RKO (cell line): ENCODE data around the gene ATOSB.

ENCODE experiments used
- DNase-seq: peaks from one replicate; pipeline ENCODE4 v3.0.0-alpha.2; 2016; ENCODE audit warnings: low spot score

The ATOSB gene

DNA sequence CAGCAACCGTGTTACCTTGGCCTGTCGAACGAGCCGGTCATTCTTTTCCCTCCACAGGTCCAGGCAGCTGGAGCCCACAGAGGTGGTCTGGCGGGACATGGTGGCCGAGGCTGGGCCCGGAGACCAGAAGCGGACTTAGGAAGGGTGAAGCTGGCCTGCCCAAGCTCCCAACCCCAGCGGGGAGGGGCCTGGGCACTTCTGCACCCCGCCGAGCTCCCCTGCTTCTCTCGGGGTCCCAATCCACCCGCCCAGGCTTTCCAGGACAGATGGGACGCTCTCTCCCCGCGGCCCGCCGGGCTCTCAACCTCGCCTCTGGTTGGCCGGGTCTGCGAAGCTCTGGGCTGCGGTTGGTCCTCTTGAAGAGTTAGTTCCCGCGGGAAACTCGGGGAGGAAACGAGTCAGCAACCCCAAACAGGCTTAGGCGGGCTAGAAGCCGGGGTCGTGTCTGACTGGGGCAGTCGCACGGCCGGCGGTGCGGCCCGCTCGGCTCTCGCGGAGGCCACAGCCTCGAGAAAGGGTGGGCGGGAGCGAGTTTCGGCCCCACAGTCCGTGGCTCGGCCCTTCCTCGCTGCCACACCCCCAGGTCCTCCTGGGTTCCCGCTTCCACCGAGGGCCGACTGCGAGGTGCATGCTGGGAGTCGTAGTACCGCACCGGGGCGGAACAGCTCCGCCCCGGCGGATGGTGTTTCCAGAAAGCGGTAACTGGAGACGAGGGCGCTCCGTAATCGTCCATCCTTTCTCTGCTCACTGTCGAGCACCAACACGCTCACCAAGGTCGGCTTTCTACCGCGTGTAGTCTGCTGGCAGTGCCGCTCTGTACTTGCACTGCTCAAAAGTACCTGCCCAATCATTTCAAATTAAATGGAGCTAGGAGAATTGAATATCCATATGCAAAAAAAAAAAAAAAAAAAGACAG, 36.0 kb downstream of the ATOSB start, which contains the start of gene FANCG:
FANCG (minus strand) TSS at position 517 of the 916 bp plus-strand sequence; CDS start at position 99, 418 bp downstream.
- peak; percentile 93 for DNase-seq

DNA sequence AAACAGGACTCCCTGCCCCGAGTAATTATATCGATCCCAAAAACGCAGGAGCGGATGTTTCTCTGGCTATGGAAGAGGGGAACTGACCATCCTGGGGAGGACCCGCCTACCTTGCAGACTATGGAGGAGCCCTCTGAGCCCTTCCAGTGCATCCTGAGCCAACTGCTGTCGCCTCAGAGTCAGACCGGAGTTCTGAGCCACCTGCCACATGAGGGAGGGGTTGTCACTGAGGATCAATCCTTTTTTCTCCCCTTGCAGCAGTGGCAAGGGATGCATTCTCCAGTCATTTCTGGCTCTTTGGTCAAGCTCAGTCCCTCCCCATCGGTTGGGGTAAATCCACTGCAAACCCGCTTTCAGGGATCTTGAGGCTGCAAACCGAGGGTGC, 36.6 kb downstream of the ATOSB start:
- DNase-seq: no peak

DNA sequence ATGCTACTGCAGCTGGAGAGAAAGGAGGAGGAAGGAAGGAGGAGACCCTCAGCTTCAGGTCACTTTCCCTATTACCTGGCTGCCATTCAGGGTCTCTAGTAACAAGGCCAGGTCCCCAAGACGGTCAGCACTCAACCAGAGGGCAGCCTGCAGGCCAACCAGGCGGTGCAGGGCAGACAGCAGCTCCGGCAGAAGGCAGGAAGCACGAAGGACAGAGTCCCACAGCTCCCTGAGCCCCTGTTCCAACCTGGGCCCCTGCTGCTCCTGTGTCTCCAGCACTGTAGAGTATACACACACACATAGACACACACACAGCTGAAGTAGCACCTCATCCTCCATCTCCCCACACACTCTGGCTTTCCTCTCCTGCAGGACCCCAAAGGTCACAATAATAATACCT, 37.6 kb downstream of the ATOSB start:
- no peak for DNase-seq

DNA sequence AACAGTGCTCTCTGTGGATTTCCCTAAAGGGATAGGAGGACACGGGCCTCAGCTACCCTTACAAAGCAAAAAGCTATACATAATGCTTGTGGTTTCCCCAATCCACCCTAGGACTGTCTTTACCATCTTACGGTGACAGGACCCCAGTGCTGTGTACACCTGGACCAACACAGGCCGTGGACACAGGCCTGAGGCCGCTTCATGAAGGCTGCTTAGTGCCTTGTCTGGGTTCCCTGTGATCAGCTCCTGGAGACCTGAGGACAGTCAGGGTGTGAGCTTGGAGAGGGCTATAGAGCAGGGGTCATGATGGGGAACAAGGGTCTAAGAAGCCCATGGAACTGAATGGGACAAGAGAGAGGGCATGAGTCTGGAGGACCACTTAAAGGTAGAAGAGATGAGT, 38.8 kb downstream of the ATOSB start:
- no peak for DNase-seq

DNA sequence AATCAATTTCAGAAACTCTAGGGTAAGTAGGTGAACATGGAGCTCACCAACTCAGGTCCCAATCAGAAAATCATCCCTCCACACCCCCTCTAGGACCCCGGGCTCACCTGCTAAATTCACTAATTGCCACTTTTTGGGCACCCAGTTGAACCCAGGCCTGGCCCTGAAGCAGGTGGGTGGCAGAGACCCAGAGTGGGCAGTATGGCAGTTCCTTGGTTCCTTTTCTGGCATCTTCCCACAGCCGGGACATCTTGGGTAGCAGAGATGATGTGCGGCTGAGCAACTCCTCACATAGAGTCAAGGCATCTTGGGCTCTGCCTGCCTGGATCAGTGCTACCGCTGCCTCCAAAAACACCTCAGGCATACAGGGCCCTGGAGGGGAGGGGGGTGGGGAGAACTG, 40.3 kb downstream of the ATOSB start:
- no peak for DNase-seq

DNA sequence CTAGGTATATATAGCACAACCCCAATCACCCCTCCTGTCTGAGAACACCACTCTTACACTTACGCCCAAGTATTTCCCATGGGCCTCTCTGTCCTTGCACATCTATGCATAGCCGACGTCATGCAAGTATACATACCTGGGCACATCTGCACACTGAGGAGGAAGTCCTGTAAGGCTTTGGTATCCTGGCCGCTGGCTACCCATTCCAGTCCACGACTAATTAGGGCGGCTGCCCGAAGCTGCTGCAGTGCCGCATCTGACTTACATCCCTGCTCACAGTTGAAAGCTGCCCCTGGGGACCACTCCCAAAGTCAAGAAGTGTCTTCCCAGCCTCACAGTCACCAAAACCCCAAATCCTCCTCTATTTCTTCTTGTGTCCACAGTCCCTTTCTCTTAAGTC, 40.9 kb downstream of the ATOSB start:
- no peak for DNase-seq

DNA sequence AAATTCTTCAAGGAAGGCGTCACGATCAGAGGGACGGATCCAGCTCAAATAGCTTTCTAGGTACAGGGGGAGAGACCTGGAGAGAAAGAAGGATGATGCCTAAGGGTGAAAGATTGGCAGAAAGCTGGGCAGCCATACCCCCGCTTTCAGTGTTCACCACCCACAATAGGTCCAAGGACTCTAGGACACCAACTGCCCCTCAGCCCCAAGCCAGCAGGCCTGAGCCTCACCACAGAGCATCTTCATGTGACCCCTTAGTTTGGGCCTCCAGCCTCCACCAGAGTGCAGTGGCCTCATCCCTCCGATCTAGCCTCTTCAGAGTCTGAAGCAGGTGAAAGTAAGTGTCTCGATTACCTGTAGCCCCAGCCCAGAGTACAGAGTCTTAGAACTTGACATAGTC, 41.5 kb downstream of the ATOSB start:
- no peak for DNase-seq

DNA sequence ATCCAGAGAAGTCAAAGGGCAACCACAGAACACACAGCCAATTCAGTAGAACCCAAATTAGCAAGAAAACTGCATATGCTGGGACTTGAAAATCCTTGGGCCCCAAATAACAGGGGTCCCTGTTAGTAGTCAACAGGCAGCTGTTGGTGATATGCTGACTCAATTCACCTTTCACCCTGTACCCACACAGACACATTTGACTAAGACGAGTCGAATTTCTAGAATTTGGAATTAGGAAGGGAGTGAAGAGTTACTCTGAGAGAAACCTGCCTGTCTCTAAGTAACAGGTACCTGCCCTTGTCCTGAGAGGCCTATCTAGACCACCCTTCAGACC, 42.4 kb downstream of the ATOSB start:
- DNase-seq: no peak

DNA sequence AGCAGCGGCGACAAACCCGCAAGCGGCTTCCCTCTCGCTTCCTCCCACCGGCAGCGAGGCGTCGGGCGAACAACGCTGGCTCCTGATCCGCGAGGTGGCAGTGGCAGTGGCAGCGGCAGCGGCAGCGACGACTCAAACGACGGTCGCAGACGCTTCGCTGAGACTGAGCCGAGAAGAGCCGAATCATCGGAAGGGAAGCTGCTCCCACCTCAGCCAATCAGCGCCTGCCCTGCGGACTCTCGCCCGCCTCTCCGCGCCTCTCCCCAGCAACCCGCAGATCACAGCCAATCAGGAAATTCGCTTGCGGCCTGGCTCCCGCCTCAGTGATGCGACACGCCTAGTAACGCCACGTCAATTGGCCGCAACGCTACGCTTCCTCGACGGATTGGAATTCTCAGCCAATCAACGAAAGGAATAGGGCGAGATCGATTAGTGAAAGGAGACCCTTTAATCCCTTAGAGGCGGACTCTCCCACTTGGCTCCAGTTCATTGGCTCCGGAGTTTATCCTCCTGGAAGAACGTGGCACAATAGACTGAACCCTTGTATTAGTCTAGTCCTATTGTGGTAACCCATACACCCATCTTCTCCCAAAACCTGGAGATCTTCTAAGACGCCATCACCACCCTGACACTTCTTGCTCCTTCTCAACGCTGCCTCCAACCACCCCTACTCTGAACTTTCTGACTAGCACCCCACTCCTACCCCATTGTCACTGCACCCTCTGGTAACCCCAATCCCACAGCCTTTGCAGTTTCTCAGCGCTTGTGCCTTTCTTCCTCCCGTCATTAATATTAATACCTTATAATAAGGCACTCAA, 43.0 kb downstream of the ATOSB start, which contains the start of gene VCP:
VCP (minus strand) TSS at position 165 of the 818 bp plus-strand sequence. CDS start 272 bp downstream, outside the sequence.
- peak; percentile 99 for DNase-seq

DNA sequence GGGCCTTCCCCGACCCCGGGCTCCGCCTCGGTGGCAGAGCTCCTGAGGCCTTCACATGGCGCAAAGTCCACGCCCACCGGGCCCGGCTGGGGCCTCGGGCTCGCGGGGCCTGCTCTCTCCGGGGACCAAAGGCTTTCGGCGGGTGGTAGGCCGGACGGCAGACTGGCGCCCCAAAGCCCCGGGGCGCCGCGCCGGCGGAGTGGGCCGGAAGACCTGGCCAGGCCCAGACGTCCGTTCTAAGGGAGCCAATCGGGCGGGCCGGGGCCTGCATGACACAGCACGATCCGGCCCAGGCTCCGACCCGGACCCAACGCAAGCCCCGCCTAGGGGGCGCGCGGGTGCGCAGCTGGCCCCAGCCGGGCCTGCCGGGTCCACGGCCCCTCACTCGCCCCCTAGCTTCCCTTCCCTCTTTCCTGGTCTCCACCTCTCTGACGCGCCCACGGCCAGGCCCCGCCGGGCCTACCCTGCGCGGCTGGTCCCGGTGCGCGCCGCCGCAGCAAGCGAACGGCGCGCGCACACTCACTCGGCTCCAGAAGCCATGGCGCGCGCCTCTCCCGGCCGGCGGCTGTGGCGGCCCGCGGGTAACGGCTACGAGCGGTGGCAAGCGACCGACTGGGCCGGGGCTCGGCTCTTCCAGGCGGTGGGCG, 43.7 kb downstream of the ATOSB start:
- peak; percentile 87 for DNase-seq

DNA sequence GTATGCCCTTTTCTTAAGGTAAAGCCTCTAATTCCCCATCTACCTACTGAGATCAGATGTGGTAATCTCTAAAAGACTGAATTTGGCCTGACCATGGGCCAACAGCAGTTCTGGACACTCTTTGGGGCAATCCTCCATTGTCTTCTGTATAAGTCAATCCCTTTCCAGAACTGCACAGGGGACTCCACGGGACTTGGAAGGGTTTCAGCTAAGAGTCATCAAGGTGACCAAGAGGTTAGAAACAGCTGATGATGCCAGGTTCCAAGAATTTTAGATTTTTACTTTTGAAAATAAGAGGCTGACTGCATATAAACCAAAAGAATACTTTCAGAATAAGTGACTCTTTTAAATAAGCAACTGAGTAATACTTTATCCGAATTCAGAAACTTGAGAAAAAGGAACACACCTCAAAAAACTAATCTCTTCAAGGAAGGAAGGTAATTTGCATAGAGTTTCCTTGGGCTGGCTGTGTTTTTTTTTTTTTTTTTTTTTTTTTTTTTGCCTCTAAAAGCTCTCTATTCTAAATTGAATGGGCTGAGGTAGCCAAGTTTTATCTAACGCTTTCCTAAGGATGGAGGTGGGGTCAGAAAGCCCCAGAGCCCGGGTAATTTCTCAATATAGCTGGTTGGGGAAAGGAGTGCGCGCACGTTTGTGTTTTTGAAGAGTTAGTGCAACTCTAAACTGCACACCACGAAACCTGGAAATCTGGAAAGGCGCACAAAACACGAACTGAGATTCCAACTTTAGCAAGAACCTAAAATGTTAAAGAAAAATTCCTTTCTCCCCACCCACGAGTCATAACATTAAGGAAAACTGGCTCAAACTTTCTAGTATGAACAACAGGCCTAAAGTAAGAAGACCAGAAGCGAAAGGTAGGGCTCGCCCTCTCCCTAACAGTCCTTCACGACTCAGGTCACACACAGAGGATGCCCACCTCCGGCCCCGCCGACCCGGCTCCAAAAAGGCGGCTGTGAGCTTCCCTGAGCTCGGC, 44.5 kb downstream of the ATOSB start:
- peak; percentile 75 for DNase-seq

DNA sequence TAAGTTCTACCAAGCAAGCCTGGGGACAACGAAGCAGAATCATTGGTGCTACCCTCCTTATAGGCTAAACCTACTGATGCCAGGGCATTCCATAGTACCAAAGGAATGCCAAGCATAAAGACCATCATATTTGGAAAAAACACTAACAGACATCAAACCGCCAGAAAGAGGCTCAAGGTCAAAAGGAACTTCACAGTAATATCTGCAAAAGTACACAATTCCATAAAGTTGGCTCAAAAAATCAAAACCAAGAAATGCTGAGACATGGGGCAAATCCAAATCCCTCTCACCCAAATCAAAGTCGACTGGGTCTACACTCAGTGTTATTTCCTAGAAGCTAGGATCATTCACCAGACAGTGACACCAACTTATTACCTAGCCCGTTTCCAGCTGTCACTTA, 46.6 kb downstream of the ATOSB start:
- no peak for DNase-seq

DNA sequence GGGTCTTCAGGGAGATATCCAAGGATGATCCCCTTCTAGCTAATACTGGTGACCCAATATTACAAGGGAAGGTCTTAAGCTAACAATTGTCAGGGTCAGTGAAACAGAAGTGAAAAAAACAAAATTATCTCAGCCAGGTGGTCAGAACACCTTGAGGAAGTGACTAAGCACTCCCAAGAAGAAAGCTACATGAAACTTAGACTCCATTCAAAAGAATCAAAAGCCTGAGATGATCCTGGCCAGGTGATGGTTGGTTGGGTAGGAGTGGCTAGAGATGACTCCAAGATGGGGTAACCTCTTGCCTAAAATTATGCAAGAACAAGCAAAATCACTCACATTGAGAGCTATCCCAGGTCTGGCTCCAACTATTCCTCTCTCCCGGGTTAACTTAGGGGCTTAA, 48.6 kb downstream of the ATOSB start:
- DNase-seq: no peak

DNA sequence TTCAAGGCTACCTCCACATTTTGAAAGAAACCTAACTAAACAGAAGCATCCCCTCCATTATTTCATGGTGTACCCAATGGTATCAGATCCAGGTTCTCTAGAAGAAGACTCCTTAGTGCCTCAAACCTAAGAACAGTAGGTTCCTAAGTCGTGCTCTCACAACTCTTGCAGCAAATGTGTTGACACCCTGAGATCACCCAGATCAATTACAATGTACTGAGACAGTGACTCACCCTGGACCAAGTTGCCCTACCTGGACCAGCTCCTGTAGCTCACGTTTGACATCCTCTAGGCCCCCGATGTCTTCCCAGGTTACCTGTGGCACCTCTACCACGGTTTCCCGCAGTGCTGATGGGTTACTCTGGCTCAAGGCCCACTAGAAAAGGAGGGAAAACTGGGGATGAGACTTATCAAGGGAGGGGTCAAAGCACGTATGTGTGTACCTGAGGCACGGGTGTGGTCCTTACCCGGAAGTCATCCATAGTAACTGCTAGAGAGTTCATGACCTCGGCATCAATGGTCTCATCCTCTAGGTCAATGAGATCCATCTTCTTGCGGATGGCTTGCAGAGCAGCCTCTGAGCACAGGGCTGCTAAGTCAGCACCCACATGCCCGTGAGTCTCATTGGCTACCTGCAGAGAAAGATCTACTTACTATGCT, 55.0 kb downstream of the ATOSB start:
- DNase-seq: no peak

DNA sequence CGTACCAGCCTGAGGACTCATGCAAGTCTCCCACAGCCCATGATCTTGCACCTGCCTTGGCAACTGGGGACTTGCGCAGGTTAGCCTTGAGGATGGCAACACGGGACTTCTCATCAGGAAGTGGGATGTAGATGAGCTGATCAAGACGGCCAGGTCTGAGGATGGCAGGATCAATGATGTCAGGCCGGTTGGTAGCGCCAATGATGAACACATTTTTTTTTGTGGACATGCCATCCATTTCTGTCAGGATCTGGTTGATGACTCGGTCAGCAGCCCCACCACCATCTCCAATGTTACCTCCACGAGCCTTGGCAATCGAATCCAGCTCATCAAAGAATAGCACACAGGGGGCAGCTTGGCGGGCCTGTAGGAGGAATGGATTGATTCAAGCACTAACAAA, 56.2 kb downstream of the ATOSB start:
- DNase-seq: no peak

DNA sequence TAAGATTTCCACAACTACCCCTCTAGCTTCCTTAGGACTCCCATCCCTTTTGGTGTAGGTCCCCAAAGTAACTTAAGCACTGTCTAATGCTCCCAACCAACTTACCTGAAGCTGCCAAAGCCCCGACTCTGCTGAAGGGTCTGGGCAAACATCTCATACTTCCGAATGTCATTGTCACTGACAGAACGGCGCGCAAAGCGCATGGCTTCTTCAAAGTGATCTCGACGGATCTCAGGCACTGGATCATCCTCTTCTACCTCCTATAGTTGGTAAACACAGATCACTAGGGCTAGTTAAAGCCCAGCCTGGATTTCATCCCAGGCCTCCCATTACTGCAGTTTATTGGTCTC, 58.4 kb downstream of the ATOSB start:
- no peak for DNase-seq

DNA sequence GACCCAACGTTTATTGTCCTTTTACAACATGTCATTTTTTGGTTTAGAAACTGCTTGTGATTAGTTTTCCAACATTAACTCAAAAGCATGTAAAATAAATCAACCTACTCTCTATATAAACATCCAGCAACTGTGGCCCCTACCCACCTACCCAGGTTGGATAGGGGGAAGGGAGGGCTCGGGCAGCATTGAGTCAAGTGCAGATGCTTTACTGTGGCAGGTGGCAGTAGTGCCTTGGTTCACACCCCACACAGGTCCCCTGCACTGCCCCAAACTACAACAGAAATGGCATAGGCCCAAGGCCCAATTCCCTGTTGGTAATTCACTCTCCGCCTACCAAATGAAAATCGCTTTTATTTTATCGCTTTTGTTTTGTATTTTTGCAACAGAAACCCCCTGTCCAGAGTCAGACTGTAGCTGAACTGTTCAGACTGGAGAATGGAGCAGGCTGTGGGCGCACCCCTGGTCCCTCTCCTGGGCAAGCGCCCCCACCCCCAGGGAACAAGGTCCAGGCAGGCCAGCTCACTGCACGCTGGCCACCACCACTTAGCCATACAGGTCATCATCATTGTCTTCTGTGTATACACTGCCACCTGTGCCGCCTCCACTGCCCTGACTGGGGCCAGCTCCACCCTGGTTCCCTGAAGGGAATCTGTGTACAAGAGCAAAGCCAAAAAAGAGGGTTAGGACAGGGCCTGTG, 58.9 kb downstream of the ATOSB start:
- no peak for DNase-seq

DNA sequence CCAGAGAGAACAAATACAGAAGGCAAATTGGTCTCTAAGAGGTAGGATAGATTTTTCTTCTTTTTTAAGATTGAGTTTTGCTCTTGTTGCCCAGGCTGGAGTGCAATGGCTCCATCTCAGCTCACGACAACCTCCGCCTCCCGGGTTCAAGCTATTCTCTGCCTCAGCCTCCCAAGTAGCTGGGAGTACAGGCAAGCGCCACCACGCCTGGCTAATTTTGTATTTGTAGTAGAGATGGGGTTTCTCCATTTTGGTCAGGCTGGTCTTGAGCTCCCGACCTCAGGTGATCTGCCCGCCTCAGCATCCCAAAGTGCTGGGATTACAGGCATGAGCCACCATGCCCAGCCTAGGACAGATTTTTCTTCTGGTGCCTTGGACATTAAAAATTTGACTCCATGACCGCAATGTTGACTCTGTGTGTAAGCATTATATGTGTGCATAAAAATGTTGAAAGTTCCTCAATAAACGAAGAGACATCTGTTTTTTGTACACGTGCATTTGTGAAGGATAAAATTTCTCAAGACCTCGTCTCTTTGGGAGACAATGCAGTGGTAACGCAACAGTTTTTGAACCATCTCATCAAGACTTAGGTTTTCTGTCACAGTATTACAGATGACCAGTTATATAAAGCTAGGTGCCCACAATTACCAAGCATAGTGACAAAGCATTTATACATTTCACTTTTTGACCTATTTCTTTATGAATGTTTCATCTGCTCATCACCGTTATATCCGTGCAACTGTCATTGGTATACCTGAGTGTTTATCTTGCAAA, 60.6 kb downstream of the ATOSB start:
- no peak for DNase-seq

DNA sequence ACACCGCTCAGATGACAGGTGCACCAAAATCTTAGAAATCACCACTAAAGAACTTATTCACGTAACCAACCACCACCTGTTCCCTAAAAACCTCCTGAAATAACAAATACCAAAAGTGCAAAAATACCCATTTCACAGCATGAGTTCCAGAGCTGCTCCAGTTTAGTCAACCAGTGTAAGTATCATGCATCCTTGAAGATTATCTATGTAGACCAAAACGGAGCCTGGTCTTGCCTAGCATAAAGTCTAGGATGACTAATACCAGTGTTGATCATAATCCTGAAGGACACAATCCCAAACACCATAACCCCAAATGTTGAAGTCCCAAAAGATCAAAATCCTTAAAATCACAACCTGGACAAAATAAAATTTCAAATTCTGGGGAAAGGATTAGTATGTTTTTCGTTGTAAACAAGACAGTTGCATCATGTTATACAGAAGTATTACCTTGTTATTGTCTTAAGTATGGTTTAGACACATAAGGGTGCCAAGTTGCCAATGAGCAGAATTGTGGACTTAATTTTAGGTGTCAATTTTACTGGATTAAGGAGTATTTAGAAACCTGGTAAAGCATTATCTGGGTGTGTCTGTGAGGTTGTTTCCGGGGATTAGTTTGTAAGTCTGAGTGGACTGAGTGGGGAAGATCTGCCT, 61.4 kb downstream of the ATOSB start:
- no peak for DNase-seq
